ENCODE results near the gene EVI5.

The EVI5 gene

GRCh38 chr1:92571578-92571977, 213.3 kb downstream of the EVI5 start:
- ChIA-PET POLR2A (no interaction called here), CTCF (interaction anchor here (1.3 kb wide), 1 partner anchor 261 kb away, joined by 3 read pairs; no protein-coding TSS in a partner anchor)
- no peak overlapping the region for H3K4me3 ChIP-seq (ENCODE audit: low read depth, low read length)
- no peak for DNase-seq (ENCODE audit: low read depth, low spot score)
- TF ChIP-seq CTCF (IDR thresholded peaks at IDR 0.05; ENCODE audit: insufficient read depth, low read length, missing control alignments), result no peak

- DNase-seq (ENCODE audit: low read depth, low spot score), result peak; percentile 31
- POLR2A ChIA-PET, result no interaction called here
- no peak overlapping the region for H3K4me3 ChIP-seq (ENCODE audit: low read depth, low read length)
- TF ChIP-seq CTCF (IDR thresholded peaks at IDR 0.05; ENCODE audit: insufficient read depth, low read length, missing control alignments), result no peak
- CTCF ChIA-PET, result no interaction called here
Observed at GRCh38 chr1:92567211-92567868, 217.6 kb downstream of the EVI5 start.

GRCh38 chr1:92563457-92564216, 221.3 kb downstream of the EVI5 start:
- CTCF ChIA-PET, result no interaction called here
- no peak for DNase-seq (ENCODE audit: low read depth, low spot score)
- POLR2A ChIA-PET, result no interaction called here

GRCh38 chr1:92556350-92556749, 228.6 kb downstream of the EVI5 start:
- no peak for TF ChIP-seq CTCF (IDR thresholded peaks at IDR 0.05; ENCODE audit: insufficient read depth, low read length, missing control alignments)
- ChIA-PET CTCF (no interaction called here), POLR2A (no interaction called here)
- H3K4me3 ChIP-seq (ENCODE audit: low read depth, low read length), result no peak overlapping the region
- no peak for DNase-seq (ENCODE audit: low read depth, low spot score)

More at GRCh38 chr1:92563457-92564216, 221.3 kb downstream of the EVI5 start:
- no peak for TF ChIP-seq CTCF (IDR thresholded peaks at IDR 0.05; ENCODE audit: insufficient read depth, low read length, missing control alignments)
- H3K4me3 ChIP-seq (ENCODE audit: low read depth, low read length), result no peak overlapping the region

- no peak for DNase-seq (ENCODE audit: low read depth, low spot score)
- ChIA-PET POLR2A (no interaction called here), CTCF (no interaction called here)
- H3K4me3 ChIP-seq (ENCODE audit: low read depth, low read length), result no peak overlapping the region
- no peak for TF ChIP-seq CTCF (IDR thresholded peaks at IDR 0.05; ENCODE audit: insufficient read depth, low read length, missing control alignments)
Observed at GRCh38 chr1:92554216-92554615, 230.7 kb downstream of the EVI5 start.

- H3K4me3 ChIP-seq (ENCODE audit: low read depth, low read length), result no peak overlapping the region
- ChIA-PET POLR2A (no interaction called here), CTCF (interaction anchor here (1.0 kb wide), 1 partner anchor 9 kb away, joined by 3 read pairs; no protein-coding TSS in a partner anchor)
- TF ChIP-seq CTCF (IDR thresholded peaks at IDR 0.05; ENCODE audit: insufficient read depth, low read length, missing control alignments), result no peak
- no peak for DNase-seq (ENCODE audit: low read depth, low spot score)
Observed at GRCh38 chr1:92551916-92552315, 233.0 kb downstream of the EVI5 start.
